Measurements from ENCODE around the gene TNIP3. TPM values are rescaled to one million over a fixed set of nuclear protein-coding genes. Genes with fewer than 3 reads are reported as not detected.

TNIP3 gene
- total RNA-seq, 1 experiment from 2014 or later, result 4.2 TPM

- no peak for DNase-seq (ENCODE audit: extremely low read depth, low read depth)
These were observed 23.2 kb downstream of the TNIP3 start for GRCh38 chr4:121140716-121141460.

- DNase-seq (ENCODE audit: extremely low read depth, low read depth), result no peak
These were observed 24.4 kb downstream of the TNIP3 start for GRCh38 chr4:121139533-121140222.

GRCh38 chr4:121138039-121138825 is 25.9 kb downstream of the TNIP3 start:
- DNase-seq (ENCODE audit: extremely low read depth, low read depth), result no peak

- no peak for DNase-seq (ENCODE audit: extremely low read depth, low read depth)
These were observed 33.8 kb downstream of the TNIP3 start for GRCh38 chr4:121130326-121130660.

GRCh38 chr4:121129606-121130325 is 34.4 kb downstream of the TNIP3 start:
- DNase-seq (ENCODE audit: extremely low read depth, low read depth), result no peak

GRCh38 chr4:121127100-121127499 is 37.0 kb downstream of the TNIP3 start:
- DNase-seq (ENCODE audit: extremely low read depth, low read depth), result no peak

GRCh38 chr4:121126449-121127006 is 37.6 kb downstream of the TNIP3 start:
- no peak for DNase-seq (ENCODE audit: extremely low read depth, low read depth)

GRCh38 chr4:121125498-121125885 is 38.6 kb downstream of the TNIP3 start:
- no peak for DNase-seq (ENCODE audit: extremely low read depth, low read depth)

GRCh38 chr4:121122661-121123060 is 41.5 kb downstream of the TNIP3 start:
- DNase-seq (ENCODE audit: extremely low read depth, low read depth), result no peak

- no peak for DNase-seq (ENCODE audit: extremely low read depth, low read depth)
These were observed 44.4 kb downstream of the TNIP3 start for GRCh38 chr4:121119715-121120114.

GRCh38 chr4:121118344-121118743 is 45.8 kb downstream of the TNIP3 start:
- no peak for DNase-seq (ENCODE audit: extremely low read depth, low read depth)

- DNase-seq (ENCODE audit: extremely low read depth, low read depth), result no peak
These were observed 49.4 kb downstream of the TNIP3 start for GRCh38 chr4:121114756-121115155.

GRCh38 chr4:121112530-121112929 is 51.6 kb downstream of the TNIP3 start:
- DNase-seq (ENCODE audit: extremely low read depth, low read depth), result no peak

GRCh38 chr4:121108557-121108956 is 55.6 kb downstream of the TNIP3 start:
- DNase-seq (ENCODE audit: extremely low read depth, low read depth), result no peak

GRCh38 chr4:121107507-121107906 is 56.6 kb downstream of the TNIP3 start:
- DNase-seq (ENCODE audit: extremely low read depth, low read depth), result no peak

GRCh38 chr4:121100093-121100775 is 63.9 kb downstream of the TNIP3 start:
- no peak for DNase-seq (ENCODE audit: extremely low read depth, low read depth)

GRCh38 chr4:121098266-121098665 is 65.9 kb downstream of the TNIP3 start:
- DNase-seq (ENCODE audit: extremely low read depth, low read depth), result no peak

- DNase-seq (ENCODE audit: extremely low read depth, low read depth), result peak; percentile 35
These were observed 67.5 kb downstream of the TNIP3 start for GRCh38 chr4:121096629-121097028.

- DNase-seq (ENCODE audit: extremely low read depth, low read depth), result no peak
These were observed 67.9 kb downstream of the TNIP3 start for GRCh38 chr4:121096191-121096590.
